ENCODE data around the gene PLEKHF1.
"Not testable (repeated sequence)": the region's sequence is repeated elsewhere in the genome, so short reads cannot be mapped to it uniquely, and the experiment has no call there.

Gene PLEKHF1

DNA sequence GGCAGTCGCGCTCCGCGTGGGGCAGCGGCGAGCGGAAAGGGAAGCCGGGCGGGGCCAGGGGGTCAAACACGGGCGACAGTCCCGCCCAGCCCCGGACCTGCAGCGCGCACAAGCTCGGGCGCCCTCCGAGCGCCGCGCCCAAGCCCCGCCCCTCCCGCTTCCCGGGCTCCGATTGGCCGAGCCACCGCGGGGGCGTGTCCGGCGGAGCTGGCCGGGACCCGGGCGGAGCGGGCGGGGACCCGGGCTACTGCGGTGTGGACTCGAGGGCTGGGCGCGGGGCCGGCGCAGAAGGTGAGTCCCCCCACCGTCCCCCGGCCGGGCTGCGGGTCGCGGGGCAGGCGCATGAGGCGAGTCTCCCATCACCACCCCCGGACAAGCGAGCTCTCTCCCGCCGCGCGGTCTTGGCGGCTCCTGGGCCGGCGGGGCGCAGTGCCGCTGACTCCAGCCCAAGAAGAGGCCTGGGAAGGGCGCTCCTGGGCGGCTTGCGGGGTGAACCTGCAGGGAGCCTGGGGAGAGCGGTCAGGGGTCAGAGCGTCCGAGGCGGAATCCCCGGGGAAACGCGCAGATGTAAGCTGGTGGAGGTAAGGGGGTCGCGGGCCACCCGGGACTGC lies at the start of gene PLEKHF1:
PLEKHF1 (plus strand) TSS at position 247 of the 611 bp plus-strand sequence. CDS start 8,379 bp downstream, outside the sequence.
- peak; percentile 94 for DNase-seq (ENCODE audit: low spot score)

DNA sequence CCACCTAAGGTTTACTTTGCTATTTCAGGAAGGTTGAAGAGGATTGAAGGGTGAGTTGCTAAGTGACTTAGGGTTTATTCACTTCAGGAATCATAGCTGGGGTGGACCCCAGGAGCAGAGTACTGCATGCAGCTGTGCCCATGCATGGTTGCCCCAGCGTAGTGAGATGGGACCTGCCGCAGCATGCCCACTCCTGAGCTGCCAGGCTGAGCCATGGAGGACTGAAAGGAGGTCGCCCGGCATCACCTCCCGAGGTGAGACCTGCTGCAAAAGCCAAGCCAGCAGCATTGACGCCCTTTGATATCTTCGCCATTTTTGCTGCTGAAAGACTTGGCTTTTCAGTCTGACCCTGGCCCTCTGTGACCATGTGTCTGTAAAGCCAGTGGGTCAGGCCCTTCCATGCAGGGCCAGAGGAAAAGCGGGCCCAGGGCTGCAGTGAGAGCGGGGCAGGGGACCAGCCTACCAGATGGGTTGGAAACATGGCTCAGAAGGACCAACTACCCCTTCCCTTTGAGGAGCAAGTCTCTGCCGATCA lies 49.3 kb upstream of the PLEKHF1 start:
- DNase-seq (ENCODE audit: low spot score) = no peak

- no peak for DNase-seq (ENCODE audit: low spot score)
Measured at GRCh38 chr19:29616541-29616940, 48.7 kb upstream of the PLEKHF1 start.

- DNase-seq (ENCODE audit: low spot score) = no peak
Measured at GRCh38 chr19:29617366-29618266, 47.6 kb upstream of the PLEKHF1 start.

DNA sequence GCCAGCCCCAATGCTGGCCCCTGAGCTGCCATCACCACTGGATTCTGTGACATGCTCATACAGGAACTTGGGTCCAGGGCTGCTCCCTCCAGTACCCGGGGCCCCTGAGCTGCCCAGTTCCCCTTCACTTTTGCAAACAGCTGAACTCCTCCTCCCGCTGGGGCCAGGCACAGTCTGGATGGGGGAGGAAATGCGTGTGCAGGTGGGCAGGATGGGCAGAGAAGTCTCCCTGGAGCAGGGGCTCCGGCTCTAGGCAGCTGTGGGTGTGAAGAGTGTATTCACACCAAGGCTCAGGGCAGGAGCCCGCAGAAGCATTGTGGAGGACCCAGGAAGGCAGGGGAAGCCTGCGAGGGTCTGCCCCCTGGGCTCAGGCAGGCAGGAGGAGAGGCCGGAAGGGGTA lies 46.8 kb upstream of the PLEKHF1 start:
- DNase-seq (ENCODE audit: low spot score) = no peak

- no peak for DNase-seq (ENCODE audit: low spot score)
Measured at GRCh38 chr19:29618871-29619270, 46.4 kb upstream of the PLEKHF1 start.

DNA sequence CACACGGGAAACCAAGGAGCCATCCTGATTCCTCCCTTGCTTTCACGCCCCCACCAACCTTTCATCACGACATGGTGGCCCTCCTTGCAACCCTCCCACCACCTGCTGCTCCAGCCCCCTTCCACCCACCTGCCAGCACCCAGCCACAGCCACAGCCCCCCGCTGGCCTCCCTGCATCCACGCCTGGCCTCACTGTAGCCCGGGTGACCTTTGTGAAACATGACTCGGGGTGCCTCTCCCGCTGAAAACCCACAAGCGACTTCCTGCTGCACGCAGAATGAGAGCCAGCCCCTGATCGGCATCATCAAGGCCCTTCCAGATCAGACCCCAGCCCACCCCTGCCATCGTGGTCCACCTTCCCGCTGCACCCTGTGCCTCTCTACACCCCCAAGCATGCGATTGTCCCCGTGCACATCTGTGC lies 44.3 kb upstream of the PLEKHF1 start:
- no peak for DNase-seq (ENCODE audit: low spot score)

- no peak for DNase-seq (ENCODE audit: low spot score)
Measured at GRCh38 chr19:29622166-29623070, 42.8 kb upstream of the PLEKHF1 start.

DNA sequence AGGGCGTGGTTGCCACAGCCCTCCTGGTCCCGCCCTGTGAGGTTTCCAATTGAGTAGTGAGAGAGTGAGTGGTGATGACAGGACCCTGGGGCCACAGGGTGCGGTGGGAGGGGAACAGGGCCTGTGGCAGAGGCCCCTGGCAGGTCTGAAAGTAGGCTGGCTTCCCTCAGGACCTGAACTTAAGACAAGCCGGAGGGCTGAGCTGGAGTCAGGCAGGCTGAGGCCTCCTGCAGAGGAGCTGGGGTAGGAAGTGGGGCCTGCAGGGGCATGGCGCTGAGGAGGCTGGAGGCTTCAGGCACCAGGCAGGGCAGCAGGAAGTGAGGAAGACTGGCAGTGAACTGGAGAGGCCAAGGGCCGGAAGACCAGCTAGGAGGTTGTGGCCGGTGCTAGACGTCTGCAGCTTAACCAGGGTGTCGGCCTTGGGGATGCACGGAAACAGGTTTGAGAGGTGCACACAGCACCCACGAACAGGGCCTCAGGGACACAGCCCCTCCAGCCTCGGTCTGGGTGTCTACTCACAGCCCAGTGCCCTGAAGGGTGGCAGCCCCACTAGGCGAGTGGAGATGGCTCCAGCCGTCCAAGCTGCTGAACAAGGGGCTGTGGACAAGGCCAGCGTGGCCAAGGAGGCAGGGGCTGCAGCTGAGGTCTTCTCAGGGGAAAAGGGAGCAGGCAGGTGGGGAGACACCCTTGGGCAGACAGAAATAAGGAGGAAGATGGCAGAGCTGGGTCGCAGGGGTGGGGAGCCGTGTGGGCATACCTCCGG lies 41.4 kb upstream of the PLEKHF1 start:
- DNase-seq (ENCODE audit: low spot score) = no peak

- DNase-seq (ENCODE audit: low spot score) = no peak
Measured at GRCh38 chr19:29624489-29625185, 40.6 kb upstream of the PLEKHF1 start.

GRCh38 chr19:29625186-29625651 lies 40.0 kb upstream of the PLEKHF1 start:
- DNase-seq (ENCODE audit: low spot score) = no peak

DNA sequence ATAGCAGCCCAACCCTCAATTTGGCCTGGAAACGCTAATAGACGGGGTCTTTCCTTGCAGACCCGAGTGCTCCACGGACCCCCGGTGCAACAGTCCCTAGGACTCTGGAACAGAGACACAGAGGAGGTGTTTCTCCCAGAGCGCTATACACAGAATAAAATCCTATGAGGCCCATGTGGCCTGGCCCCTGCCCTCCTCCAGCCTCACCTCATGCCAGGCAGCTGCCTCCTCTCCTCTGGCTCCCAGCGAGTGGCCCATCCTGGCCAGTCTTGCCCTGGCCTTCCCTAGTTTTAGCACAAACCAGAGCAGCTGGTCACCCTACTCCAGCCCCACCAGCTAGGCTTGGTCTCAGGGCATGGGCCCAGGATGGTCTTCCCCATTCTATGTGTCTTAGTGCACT lies 38.9 kb upstream of the PLEKHF1 start:
- DNase-seq (ENCODE audit: low spot score) = no peak

- not testable (repeated sequence) for DNase-seq (ENCODE audit: low spot score)
Measured at GRCh38 chr19:29626832-29627231, 38.4 kb upstream of the PLEKHF1 start.

DNA sequence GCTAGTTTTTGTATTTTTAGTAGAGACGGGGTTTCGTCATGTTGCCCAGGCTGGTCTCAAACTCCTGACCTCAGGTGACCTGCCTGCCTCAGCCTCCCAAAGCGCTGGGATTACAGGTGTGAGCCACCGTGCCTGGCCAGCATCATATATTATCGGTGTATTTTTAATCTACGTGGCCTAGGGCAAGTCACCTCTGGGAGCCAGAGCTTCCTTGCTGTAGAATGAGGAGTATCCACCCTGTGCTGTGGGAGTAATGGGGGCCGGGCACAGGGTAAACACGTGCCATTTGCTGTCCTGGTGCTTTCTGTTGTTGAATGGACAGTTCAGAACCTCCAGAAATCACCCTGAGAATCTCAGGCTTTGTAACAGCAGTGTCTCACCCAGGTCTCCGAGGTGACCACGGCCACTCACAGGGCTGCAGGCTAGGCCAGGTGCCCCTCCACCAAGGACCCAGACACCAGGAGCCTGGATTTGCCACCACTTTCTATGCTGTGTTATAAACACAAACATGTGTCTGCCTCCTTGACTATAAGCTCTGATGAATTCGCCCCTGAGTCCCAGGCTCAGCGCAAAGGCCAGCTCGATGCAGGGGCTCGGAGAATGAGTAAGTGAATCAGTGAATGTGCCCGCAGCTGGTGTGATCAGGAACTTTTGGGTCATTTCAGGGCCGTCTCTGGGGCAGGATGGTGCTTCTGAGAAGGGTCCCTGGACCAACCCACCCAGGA lies 36.4 kb upstream of the PLEKHF1 start:
- DNase-seq (ENCODE audit: low spot score) = no peak

GRCh38 chr19:29629836-29630534 lies 35.3 kb upstream of the PLEKHF1 start:
- DNase-seq (ENCODE audit: low spot score) = no peak

- DNase-seq (ENCODE audit: low spot score) = no peak
Measured at GRCh38 chr19:29630655-29631054, 34.6 kb upstream of the PLEKHF1 start.

GRCh38 chr19:29631450-29631849 lies 33.8 kb upstream of the PLEKHF1 start:
- DNase-seq (ENCODE audit: low spot score) = no peak

DNA sequence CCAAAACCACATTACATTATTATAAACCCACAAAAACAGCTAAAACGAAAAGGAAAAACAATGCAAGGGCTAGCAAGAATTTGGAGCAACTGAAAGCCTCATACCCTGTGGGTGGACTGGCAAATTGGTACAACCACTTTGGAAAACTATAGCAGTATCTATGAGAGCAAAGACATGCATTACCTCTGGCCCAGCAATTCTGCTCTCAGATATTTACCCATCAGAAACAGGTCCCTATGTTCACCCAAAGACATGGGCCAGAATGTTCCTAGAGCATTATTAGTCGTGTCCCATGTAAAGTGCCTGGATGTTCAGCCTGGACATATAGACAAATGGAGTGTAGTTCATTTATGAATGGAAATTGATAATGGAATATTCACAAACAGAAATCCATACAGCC lies 31.3 kb upstream of the PLEKHF1 start:
- DNase-seq (ENCODE audit: low spot score) = no peak

DNA sequence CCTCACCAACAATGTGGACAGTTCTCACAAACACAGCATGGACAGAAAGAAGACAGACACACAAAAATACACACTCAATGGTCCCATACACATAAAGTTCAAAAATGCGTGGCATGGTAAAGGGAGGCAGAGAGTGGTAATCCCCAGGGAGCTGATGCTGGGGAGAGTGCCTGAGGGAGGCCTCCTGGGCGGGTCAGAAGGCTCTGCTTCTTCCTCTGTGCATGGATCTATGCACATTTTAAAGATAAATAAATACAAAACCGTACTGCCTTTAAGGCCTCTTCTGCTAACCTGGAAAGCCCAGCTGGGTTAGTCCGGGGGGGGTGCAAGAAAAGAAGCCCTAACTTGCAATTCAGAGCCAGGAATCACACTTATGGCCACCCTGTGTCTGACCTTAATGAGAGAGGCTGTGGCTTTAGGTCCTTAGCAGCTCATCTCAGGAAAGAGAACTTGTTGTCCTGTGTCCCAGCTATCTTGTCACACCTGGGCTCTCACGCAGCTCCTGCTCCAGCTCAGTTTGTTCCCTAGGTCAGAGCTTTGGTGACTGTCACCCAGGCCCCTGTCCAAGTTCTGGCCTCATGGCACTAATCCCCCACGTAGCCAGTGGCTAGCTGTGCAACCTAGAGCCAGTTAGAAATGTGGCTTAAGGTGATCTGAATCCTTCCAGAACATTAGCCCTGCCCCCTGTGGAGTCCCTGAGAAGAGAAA lies 30.7 kb upstream of the PLEKHF1 start:
- DNase-seq (ENCODE audit: low spot score) = no peak

Data from germinal center (tissue), 1 donor.